WI38 (cell line): ENCODE measurements around the gene GJA10.
"Not testable (repeated sequence)": the region's sequence is repeated elsewhere in the genome, so short reads cannot be mapped to it uniquely, and the experiment has no call there.

Experiments
- H3K4me3 ChIP-seq: 2 replicates; pipeline ENCODE4 v1.5.1; 2011; ENCODE audit warnings: low read depth, mild to moderate bottlenecking, control low read depth, low read length
- TF ChIP-seq, protein P1 (sequence below): IDR thresholded peaks from 2 replicates; pipeline ENCODE4 v1.5.1; 2012; ENCODE audit warnings: low read depth, mild to moderate bottlenecking, control low read depth, low read length

The GJA10 gene

DNA sequence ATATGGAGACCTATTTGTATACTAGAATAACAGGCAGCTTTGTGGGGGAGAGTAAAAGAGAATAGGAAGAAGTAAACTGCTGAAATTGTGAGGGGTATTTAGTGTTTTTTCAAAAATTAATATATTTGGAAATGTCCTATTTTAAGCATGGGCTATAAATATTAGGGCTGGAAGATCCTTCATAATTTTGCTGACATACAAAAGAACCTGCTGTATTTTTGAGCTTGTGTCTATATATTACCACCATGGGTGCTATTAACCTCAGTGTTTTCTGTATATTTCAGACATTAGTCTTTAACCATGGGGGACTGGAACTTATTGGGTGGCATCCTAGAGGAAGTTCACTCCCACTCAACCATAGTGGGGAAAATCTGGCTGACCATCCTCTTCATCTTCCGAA lies at the start of gene GJA10:
GJA10 (plus strand) TSS at position 301 of the 400 bp plus-strand sequence; CDS start at position 301, 0 bp downstream.
- TF ChIP-seq, protein P1, sequence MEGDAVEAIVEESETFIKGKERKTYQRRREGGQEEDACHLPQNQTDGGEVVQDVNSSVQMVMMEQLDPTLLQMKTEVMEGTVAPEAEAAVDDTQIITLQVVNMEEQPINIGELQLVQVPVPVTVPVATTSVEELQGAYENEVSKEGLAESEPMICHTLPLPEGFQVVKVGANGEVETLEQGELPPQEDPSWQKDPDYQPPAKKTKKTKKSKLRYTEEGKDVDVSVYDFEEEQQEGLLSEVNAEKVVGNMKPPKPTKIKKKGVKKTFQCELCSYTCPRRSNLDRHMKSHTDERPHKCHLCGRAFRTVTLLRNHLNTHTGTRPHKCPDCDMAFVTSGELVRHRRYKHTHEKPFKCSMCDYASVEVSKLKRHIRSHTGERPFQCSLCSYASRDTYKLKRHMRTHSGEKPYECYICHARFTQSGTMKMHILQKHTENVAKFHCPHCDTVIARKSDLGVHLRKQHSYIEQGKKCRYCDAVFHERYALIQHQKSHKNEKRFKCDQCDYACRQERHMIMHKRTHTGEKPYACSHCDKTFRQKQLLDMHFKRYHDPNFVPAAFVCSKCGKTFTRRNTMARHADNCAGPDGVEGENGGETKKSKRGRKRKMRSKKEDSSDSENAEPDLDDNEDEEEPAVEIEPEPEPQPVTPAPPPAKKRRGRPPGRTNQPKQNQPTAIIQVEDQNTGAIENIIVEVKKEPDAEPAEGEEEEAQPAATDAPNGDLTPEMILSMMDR, result no peak

DNA sequence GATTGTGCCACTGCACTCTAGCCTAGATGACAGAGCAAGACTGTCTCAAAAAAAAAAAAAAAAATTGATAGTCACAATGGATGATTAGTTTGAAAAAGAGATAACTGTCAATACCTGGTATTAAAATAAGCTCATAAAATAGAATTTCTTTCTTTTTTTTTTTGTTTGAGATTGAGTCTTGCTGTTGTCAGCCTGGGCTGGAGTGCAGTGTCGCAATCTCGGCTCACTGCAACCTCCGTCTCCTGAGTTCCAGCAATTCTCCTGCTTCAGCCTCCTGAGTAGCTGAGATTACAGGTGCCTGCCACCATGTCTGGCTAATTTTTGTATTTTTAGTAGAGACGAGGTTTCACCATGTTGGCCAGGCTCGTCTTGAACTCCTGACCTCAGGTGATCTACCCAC lies 46.8 kb upstream of the GJA10 start:
- H3K4me3 ChIP-seq, result not testable (repeated sequence)

More for the DNA sequence above, at the start of gene GJA10:
- H3K4me3 ChIP-seq, result no peak within 1 kb of the TSS

DNA sequence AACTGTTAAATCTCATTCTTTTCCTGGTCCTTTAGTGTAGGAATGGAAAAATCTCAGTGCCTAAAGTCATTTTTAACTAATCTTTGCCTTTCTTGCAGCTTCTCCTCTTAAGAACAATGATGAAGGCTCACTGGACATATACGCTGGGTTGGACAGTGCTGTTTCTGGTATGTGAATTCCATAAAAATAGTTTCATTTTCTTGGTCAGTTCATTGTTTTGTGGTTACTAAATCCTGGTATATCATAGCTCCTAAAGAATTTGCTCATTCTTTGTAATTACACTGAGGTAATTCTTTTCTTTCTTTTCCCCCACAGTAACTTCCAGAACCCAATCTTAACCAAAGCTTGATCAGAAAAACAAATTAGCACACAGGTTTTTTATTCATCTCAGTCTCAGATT lies 41.2 kb upstream of the GJA10 start:
- TF ChIP-seq, protein P1, result no peak
- no peak overlapping the region for H3K4me3 ChIP-seq

DNA sequence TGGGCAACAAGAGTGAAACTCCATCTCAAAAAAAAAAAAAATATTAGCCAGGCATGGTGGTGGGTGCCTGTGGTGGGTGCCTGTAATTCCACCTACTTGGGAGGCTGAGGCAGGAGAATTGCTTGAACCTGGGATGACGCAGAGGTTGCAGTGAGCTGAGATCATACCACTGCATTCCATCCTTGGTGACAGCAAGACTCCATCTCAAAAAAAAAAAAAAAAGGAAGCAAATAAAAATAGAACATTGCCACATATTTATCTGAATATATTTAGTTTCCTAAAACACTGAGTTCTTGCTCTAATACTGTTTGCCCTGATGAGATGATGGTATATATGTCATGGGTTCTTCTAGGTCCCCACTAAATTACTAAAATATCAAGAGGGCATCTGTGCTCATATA lies 36.2 kb upstream of the GJA10 start:
- H3K4me3 ChIP-seq, result no peak overlapping the region
- TF ChIP-seq, protein P1, result no peak

DNA sequence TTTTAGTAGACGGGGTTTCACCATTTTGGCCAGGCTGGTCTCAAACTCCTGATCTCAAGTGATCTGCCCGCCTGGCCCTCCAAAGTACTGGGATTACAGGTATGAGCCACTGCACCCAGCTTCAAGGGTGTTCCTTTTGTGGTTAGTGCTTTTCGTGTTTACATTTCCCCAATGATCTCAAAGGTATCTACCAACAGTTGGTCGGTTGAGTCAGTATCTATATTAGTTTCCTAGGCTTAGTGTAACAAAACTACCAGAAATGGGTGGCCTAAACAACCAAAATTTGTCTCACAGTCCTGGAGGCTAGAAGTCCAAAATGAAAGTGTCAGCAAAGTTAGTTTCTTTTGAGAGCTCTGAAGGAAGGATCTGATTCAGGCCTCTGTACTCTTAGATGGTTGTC lies 34.5 kb upstream of the GJA10 start:
- no peak overlapping the region for H3K4me3 ChIP-seq
- TF ChIP-seq, protein P1, result no peak

DNA sequence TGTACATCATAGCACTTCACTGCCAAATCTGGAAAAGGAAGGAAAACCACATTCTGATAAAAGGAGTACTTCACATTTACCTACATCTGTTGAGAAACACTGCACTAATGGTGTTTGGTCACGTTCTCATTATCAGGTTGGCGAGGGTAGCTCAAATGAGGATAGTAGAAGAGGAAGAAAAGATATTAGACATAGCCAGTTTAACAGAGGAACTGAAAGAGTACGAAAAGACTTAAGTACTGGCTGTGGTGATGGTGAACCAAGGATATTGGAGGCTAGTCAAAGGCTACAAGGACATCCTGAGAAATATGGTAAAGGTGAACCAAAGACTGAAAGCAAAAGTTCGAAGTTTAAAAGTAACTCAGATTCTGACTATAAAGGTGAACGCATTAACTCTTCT lies 32.0 kb upstream of the GJA10 start:
- no peak overlapping the region for H3K4me3 ChIP-seq
- TF ChIP-seq, protein P1, result no peak

DNA sequence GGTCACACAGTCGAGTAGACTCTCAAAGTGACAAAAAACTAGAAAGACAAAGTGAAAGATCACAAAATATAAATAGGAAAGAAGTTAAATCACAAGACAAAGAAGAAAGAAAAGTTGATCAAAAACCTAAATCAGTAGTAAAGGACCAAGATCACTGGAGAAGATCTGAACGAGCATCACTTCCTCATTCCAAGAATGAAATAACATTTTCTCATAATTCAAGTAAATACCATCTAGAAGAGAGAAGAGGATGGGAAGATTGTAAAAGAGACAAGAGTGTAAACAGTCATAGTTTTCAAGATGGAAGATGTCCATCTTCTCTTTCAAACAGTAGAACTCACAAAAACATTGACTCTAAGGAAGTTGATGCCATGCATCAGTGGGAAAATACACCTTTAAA lies 31.6 kb upstream of the GJA10 start:
- TF ChIP-seq, protein P1, result no peak
- no peak overlapping the region for H3K4me3 ChIP-seq

DNA sequence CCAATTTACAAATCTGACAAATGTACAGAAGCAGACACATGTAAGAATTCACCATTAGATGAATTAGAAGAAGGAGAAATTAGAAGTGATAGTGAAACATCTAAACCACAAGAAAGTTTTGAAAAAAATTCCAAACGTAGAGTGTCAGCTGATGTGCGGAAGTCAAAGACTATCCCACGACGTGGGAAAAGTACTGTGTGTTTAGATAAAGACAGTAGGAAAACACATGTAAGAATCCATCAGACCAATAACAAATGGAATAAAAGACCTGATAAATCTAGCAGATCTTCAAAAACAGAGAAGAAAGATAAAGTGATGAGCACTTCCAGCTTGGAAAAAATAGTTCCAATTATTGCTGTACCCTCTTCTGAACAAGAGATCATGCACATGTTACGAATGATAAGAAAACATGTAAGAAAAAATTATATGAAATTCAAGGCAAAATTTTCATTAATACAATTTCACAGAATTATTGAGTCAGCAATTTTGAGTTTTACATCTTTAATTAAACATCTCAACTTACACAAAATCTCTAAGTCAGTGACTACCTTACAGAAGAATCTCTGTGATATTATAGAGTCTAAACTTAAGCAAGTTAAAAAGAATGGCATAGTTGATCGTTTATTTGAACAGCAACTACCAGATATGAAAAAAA lies 28.1 kb upstream of the GJA10 start:
- no peak overlapping the region for H3K4me3 ChIP-seq
- TF ChIP-seq, protein P1, result no peak
